CD4-positive, alpha-beta T cell treated with Interleukin-15 for 4 hours (primary cell): ENCODE results near the gene TES.
A peak's percentile ranks its signal among the peaks of the same experiment; 100 is the strongest.
"Not testable (repeated sequence)": the region's sequence is repeated elsewhere in the genome, so short reads cannot be mapped to it uniquely, and the experiment has no call there.

ENCODE experiments used
- DNase-seq: peaks from one replicate; pipeline ENCODE4 v3.0.0-alpha.2; 2020; ENCODE audit warnings: low spot score

TES gene

DNA sequence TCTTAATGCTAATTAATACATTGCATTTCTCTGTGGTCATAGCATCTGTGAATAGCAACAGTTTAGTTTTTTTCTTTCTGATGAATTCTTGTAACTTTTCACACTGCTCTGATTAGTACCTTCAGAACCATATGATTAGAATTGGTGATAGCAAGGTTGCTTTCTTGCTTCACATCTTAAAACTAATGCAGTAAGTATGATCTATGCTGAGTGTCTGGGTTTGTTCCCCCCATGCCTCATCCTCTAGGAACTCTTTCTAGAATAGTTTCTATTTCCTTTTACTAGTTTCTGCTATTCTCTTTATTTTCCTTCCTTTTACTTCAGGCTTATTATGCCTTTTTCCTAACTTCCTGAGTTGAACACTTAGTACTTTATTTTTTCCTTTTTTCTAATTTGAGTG lies 32.4 kb downstream of the TES start:
- DNase-seq = no peak

DNA sequence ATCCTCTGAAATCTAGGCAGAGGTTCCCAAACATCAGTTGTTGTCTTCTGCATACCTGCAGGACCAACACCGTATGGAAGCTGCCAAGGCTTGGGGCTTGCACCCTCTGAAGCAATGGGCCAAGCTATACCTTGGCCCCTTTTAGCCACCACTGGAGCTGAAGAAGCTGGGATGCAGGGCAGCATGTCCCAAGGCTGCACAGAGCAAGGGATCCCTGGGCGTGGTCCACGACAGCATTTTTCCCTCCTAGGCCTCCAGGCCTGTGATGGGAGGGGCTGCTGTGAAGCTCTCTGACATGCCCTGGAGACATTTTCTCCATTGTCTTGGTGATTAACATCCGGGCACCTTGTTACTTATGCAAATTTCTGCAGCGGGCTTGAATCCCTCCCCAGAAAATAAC lies 34.5 kb downstream of the TES start:
- DNase-seq = not testable (repeated sequence)

DNA sequence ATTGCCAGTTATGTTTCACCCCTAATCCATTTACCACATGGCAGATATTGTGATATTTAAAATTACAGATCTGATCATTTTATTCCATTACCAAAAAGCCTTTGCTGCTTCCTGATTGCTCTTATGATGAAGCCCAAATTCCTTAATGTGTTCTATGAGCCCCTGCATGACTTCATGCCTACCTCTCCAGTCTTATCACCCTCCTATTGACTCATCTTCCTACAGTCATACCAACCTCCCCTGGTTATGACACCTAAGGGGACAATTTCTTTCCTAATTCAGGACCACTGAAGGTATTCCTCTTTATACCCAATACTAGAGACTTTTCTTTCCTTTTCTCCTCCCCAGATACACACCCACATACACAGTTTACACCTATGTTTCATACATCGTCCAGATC lies 36.0 kb downstream of the TES start:
- DNase-seq = no peak

DNA sequence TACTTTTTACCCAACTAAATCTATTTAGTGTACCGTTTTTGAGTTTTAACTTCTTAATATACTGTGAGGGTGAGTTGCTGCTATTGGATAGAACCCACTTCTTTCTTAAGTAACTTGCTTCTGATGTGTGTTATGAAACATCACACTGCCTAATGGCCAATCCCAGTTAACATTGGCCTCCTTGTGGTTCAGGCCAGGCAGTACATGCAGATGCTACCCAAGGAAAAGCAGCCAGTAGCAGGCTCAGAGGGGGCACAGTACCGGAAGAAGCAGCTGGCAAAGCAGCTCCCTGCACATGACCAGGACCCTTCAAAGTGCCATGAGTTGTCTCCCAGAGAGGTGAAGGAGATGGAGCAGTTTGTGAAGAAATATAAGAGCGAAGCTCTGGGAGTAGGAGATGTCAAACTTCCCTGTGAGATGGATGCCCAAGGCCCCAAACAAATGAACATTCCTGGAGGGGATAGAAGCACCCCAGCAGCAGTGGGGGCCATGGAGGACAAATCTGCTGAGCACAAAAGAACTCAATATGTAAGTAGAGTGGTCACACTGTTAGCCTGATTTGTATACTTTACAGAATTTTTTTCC lies 39.7 kb downstream of the TES start:
- no peak for DNase-seq

DNA sequence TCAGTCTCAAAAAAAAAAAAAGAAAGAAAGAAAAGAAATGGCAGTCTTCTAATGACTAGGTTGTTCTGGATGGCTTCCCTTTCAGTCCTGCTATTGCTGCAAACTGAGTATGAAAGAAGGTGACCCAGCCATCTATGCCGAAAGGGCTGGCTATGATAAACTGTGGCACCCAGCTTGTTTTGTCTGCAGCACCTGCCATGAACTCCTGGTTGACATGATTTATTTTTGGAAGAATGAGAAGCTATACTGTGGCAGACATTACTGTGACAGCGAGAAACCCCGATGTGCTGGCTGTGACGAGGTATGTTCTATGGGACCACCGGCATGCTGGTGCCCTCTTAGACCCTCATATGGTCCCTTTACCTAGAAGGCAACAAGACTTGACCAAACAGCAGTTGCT lies 41.3 kb downstream of the TES start:
- no peak for DNase-seq

DNA sequence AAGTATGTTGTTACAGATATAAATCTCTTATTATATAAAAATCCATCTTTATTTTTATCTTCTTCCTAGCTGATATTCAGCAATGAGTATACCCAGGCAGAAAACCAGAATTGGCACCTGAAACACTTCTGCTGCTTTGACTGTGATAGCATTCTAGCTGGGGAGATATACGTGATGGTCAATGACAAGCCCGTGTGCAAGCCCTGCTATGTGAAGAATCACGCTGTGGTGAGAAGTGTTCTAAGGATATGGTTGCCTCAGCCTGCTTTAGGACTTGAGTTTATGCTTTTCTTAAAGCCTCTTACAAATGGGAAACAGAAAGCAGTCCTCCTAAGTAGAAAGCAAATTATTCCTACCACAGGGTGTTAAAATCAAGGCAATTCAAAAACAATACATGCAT lies 41.9 kb downstream of the TES start:
- no peak for DNase-seq

DNA sequence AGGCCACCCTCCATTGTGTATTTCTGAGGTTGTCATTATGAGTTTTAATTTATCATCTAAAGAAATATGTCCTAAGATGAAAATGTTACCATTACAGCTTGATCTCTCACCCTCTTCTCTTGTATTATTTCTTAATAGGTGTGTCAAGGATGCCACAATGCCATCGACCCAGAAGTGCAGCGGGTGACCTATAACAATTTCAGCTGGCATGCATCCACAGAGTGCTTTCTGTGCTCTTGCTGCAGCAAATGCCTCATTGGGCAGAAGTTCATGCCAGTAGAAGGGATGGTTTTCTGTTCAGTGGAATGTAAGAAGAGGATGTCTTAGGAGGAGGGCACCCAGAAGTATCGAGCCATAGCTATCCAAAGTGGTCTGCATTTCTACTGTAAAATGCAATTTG lies 46.8 kb downstream of the TES start:
- DNase-seq = no peak

DNA sequence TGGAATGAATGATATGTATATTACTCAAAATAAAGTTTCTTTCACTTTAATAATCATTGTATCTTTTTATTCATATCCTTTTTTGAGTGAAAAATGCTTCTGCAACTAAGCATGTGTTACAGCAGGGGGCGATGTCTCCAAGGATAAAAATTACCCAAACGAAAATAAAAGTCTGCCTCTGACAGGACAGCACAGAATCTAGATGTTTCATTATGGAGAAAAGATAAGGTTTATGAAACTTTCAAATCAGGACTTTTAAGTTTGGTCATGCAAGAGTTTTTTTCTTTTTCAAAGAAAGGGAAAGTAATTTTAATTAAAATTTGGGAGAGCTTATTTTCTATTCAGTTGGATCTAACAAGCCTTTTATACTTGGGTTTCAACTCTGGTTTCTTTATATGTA lies 48.4 kb downstream of the TES start:
- DNase-seq = peak; percentile 49

DNA sequence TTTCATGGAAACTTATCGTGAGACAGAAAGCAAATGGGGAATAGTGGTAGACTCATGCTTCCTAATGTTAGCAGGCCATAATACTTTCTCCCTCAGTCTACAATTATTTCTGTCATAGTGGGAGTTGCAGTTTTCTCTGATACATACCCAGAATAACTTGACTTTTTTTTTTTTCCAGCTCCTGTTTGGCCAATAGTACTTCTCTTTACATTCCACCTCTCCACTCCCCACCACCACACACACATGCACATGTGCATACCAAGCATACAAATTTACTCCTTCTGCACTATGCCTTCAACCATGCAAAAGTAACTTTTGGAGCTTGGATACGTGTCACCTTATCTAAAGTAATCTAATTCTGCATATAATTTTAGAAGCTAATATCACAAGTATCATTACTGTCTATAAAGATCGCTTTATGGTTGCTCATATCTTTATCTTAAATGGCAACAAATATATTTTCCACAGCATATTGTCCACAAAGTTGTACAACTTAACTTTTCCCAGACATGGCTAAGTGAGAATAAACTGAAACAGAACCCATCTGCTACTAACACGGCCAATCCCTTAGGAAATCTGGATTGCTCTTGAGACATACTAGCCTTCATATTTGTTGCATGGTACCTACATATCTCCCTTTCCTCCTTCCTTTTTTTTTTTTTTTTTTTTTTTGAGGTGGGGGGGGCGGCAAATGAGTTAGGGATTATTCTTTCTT lies 49.0 kb downstream of the TES start:
- no peak for DNase-seq

DNA sequence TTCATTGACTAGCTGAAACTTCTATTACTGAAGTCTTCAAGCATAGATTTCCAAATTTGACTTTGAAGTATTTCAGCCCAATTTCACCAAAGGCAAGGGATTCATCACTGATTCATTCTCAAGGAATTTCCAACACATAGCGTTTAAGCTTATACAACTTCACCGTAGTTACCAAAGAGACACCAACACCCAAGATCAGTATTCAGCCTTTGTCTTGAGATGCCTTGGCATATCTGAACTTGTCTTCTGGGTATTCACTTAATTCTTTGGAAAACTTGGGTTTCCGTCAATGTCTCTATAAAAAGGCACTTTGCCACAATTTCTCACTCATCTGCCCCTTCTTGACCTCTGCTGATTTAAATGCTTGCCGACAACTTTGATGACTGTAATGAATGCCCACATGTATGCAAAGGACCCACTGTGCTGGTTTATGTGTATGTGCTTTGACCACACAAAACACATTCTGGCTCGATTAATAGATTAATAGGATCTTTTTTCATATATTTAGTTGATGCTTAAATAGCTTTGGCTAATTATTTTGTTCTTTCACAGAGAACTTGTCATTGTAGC lies 49.6 kb downstream of the TES start:
- DNase-seq = no peak

DNA sequence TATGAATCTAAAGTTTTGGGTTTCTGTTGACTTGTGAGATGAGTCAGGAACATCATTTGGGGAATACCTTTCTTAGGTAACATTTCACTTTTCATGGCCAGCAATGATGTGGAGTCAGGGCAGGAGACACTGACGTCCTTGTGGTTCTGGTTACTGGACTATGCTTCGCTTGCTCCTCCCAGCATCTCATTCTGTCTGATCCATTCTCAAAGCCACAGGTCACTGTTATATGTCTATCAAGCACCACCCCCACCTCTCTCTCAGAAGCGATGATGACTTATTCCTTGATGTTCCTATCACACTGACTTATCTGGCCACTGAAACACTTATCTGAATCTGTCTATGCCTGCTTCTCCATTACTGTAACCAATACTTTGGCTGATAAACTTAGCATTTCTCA lies 51.6 kb downstream of the TES start:
- DNase-seq = no peak

DNA sequence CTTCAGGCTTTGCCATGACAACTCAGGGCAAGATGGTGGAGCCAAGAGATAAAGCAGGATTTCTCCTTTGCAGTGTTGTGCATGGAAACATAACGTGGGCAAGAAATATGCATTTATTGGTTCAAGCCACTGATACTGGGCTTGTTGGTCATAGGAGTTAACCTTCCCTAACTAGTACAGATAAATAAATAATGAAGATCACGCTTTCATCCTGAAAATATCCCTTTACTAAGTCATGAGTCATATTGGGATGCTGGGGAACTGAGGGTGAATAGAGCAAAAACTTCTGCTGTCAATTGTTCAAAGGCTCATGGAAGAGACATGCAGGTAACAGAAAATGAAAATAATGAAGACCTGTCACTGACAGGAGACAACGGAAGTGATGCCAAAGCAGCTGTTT lies 55.5 kb downstream of the TES start:
- no peak for DNase-seq

DNA sequence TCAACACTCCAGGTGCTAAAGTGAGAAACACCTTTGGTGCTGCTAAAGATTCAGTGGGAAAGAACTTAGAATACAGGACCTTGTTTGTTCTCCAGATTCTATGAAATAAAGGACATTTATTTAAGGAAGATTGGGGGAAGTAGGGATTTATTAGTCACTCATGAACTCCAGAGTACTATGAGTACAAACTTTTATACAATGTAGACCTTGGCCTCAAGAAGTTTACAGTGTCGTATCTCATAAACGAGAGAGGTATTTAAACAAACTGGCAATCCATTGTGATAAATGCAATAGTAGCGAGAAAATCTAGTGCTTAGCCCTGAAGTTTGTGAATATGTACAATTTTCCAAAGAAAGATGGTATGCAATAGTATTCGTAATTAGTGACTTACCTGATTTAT lies 59.1 kb downstream of the TES start:
- no peak for DNase-seq

DNA sequence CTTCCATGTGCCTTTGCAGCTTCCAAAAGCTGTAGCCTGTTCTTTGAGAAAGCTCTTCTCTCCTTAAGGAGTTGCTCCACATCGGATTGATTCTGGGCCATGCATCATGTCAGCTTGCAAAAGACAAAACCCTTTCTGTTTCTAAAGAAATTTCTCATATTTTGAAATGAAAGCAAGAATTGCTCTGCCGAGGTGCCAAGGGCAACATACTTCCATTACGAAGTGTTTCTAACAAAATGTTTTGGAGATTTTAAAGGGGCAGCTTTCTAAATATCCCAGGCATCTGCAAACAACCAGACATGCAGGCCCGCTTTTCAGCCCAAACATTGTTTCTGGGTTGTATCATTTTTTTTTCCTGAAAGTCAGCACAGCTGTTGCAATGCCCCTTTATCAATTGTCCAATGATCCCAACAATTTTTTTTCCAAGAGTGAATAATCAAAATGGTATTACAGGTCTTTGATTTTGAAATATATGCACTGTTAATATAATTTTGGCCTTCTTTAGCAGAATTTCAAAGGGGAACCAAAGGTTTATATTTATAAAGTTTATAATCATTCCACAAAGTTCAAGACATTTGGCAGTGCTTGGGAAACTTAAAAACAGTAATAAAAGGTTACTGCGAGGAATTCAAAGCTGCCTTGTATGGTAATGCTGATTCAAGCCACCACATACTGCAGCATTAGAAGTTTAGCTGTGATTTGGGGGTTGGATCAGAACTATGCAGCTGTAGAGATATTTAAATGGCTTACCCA lies 61.0 kb downstream of the TES start:
- DNase-seq = no peak

DNA sequence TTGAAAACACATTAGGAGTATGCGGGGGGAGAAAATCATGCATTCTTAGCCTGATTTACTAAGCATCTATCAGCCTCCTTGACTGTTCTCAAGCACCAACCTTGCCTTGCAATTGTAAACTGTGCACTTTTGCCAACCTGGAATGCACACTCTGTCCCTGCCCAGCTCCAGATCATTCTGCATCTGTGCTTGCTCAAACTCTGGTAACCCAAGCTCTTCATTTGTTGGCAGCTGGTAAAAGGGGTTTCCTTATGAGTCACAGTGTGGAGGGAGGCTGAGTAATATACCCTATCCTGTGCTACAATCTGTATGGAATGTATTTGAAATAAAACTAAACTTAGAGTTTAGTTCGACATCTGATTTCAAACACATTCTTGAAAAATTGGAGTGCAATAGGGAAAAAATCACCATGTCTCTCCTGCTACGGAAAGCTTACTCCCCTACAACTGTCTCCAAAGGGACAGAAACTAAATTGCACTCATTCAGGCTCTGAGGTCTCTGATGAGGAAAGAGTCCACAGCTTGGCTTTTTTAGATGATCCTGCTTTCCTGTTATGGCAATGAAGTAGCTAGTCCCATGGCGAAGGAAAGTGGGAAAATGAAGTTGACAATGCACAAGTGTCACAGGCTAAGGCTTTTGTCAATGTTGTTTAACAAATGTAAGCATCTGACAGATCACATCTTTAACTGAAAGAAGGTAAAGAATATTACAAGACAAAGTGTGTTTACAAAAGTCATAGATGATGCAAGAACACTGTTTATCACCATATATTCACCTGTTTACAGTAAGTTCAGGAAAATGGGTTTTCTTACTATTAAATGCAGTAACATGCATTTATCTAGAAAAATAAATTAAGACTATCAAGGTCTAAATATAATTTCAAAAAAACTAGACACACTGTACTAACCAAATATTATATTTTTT lies 61.9 kb downstream of the TES start:
- no peak for DNase-seq

DNA sequence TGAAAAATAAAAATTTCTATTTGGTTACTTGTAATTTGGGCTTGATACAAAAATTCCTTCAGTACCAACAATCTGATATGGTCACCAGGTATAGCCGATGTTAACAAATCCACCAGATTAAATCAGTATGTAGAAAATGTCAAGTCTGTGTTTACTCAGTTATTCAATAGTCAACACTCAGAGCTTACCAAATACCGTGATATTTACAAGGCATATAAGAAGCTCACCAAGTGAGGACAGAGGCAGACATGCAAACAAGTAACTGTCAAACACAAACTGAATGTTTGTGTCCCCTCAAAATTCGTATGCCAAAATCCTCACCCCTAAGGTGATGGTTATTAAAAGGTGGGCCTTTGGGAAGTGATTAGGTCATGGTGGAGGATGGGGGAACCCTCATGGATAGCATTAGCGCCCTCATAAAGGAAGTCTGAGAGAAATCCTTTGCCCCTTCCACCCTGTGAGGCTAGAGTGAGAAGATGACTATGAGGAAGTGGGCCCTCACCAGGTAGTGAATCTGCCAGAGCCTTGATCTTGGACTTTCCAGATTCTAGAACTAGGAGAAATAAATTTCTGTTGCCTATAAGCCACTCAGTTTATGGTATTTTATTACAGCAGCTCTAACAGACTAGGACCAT lies 63.1 kb downstream of the TES start:
- DNase-seq = no peak

DNA sequence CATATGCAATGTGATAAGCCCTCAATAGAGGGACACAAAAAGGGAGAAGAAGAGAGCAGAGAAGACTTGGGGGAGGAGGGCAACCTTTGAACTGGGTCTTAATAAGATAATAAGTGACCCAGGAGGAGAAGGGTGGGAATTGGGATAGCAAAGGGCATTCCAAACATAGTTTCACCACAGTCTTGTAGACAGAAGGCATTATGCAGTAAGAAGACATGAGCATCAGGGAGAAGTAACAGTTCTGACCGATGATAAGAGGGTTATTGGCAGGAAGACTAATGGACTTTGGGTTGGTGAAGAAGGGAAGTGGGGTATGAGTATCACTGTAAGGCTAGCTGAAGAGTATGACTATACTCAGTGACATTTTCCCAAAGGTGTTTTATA lies 63.6 kb downstream of the TES start:
- DNase-seq = no peak

DNA sequence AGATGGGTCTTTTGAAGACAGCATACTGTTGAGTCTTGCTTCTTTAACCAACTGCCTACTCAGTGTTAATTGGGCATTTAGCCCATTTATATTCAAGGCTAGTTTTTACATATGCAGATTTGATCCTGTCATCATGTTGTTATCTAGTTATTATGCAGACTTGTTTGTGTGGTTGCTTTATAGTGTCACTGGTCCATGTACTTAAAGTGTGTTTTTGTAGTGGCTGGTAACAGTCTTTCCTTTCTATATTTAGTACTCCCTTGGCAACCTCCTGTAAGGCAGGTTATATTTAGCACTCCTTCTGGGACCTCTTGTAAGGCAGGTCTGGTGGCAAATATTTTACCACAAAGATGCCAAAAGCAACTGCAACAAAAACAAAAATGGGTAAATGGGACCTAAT lies 66.7 kb downstream of the TES start:
- DNase-seq = no peak

DNA sequence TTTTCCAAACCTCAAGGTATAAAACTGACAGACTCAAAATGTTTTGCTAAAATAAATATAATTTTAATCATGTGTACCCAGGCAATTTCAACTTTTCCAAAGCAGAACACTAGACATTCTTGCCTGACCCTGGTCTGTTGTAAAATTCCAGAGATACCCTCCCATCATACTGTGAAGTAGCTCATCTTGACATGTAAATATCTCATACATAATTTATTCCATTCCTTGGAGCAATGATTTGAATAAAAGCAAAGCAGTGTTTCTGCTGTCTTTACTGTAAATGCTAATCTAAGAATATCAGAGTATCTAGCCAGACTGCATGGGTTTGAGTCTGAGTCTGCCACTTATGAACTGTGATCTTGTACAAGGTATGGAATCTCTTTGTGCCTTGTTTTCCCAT lies 68.9 kb downstream of the TES start:
- DNase-seq = no peak

DNA sequence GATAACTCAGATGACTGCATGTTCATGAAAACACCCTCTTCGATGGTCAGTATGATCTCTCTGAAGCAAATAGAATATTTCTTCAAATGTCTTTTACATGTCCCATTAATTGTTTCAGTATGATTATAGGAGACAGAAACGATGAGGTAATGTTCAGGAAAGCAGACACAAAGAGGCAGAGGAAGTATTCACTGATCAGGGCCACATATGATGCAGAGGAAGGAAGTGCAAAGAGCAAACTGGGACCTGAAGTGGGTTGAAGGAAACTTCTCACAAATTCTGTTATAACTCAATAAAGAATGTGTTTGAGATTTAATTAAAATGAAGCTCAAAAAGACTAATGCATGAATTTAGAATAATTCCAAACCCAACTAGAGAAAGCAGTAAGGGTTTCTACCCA lies 70.5 kb downstream of the TES start:
- DNase-seq = no peak

DNA sequence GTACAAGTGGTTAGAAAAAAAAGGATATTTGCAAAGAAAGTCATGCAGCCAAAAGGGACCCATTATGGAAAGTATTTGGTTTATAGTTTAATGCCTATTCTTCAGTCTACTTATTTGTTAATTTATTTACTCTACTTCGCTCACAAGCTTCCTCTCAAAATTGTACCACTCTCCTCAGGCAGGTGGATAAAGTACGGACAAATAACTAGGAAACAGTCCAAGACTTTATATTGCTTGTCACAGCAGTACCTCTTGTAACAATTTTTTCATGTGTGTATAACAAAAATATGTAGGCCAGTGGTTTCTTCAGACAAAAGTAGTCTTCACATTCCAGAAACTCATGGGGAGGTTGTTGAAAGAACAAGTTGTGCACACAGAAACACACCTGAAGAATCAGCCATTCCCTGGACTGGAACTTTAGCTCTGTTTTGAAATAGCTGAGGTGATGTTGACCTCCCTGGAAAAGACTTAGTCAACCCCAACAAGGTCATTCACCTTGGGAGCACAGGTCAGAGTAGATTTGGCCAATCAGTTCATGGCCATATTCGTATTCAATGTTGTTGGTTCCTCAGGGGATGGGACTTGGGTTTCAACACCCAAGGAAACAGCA lies 73.4 kb downstream of the TES start:
- DNase-seq = no peak
